ENCODE data around the gene ADGRG3. TPM values are rescaled to one million over a fixed set of nuclear protein-coding genes. Genes with fewer than 3 reads are reported as not detected.

Gene ADGRG3
- total and polyA plus RNA-seq, 2 of the 13 experiments (the other 11 are each of a cell fraction or from before 2014, with no cell fraction given): 2.7 to 11.8 TPM

GRCh38 chr16:57660715-57661463 is 7.2 kb upstream of the ADGRG3 start (continued):
- no peak for TF ChIP-seq ATF7 (IDR thresholded peaks at IDR 0.05)
- TF ChIP-seq ATF7 (CRISPR knock-in tag; IDR thresholded peaks at IDR 0.05): no peak
- TF ChIP-seq ZNF224 (CRISPR knock-in tag; IDR thresholded peaks at IDR 0.05): no peak
- TF ChIP-seq ZBTB46 (CRISPR knock-in tag; IDR thresholded peaks at IDR 0.05; ENCODE audit: borderline replicate concordance): no peak
- TF ChIP-seq, protein P1, sequence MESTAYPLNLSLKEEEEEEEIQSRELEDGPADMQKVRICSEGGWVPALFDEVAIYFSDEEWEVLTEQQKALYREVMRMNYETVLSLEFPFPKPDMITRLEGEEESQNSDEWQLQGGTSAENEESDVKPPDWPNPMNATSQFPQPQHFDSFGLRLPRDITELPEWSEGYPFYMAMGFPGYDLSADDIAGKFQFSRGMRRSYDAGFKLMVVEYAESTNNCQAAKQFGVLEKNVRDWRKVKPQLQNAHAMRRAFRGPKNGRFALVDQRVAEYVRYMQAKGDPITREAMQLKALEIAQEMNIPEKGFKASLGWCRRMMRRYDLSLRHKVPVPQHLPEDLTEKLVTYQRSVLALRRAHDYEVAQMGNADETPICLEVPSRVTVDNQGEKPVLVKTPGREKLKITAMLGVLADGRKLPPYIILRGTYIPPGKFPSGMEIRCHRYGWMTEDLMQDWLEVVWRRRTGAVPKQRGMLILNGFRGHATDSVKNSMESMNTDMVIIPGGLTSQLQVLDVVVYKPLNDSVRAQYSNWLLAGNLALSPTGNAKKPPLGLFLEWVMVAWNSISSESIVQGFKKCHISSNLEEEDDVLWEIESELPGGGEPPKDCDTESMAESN (CRISPR knock-in tag; conservative IDR thresholded peaks at IDR 0.05): no peak
- peak; percentile 27; the same call in 1 of the 2 replicates for TF ChIP-seq ZNF430 (CRISPR knock-in tag; IDR thresholded peaks at IDR 0.05)
- no peak for TF ChIP-seq ZNF451 (CRISPR knock-in tag; IDR thresholded peaks at IDR 0.05)
- no peak for TF ChIP-seq HOXA9 (CRISPR knock-in tag; IDR thresholded peaks at IDR 0.05; ENCODE audit: borderline replicate concordance)
- TF ChIP-seq MIXL1 (CRISPR knock-in tag; IDR thresholded peaks at IDR 0.05): no peak
- peak; percentile 91 for TF ChIP-seq ETV5 (CRISPR knock-in tag; IDR thresholded peaks at IDR 0.05; ENCODE audit: borderline replicate concordance)
- no peak for TF ChIP-seq TCF7L2 (IDR thresholded peaks at IDR 0.05; ENCODE audit: low read depth, low read length)
- 0 out of 2 replicates have a peak, but pooled peaks have one; percentile 8 for TF ChIP-seq ZNF580 (CRISPR knock-in tag; IDR thresholded peaks at IDR 0.05; ENCODE audit: borderline replicate concordance, low read depth)
- no peak for TF ChIP-seq SOX13 (IDR thresholded peaks at IDR 0.05)
- 0 out of 4 replicates have a peak, but pooled peaks of 1 of the 2 experiments have one; percentile 12 for TF ChIP-seq SOX13 (CRISPR knock-in tag; conservative IDR thresholded peaks at IDR 0.05 in 1 of 2, IDR thresholded peaks at IDR 0.05 in 1 of 2)
- no peak for TF ChIP-seq ZNF557 (CRISPR knock-in tag; IDR thresholded peaks at IDR 0.05)
- TF ChIP-seq, protein P2, sequence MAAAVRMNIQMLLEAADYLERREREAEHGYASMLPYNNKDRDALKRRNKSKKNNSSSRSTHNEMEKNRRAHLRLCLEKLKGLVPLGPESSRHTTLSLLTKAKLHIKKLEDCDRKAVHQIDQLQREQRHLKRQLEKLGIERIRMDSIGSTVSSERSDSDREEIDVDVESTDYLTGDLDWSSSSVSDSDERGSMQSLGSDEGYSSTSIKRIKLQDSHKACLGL (CRISPR knock-in tag; IDR thresholded peaks at IDR 0.05): peak; percentile 16; the same call in 1 of the 2 replicates
- TF ChIP-seq TGIF2 (CRISPR knock-in tag; IDR thresholded peaks at IDR 0.05): no peak
- peak; percentile 53; the same call in 1 of the 2 replicates for TF ChIP-seq ZMAT3 (CRISPR knock-in tag; conservative IDR thresholded peaks at IDR 0.05)
- no peak for TF ChIP-seq PLSCR1 (CRISPR knock-in tag; IDR thresholded peaks at IDR 0.05; ENCODE audit: borderline replicate concordance)
- TF ChIP-seq ZNF292 (CRISPR knock-in tag; IDR thresholded peaks at IDR 0.05; ENCODE audit: borderline replicate concordance, low read depth): 0 out of 2 replicates have a peak, but pooled peaks have one; percentile 50

Data from HepG2 (cell line).